Astrocyte of the cerebellum (primary cell): Measurements from ENCODE around the gene SLC4A4.

Source experiments
- DNase-seq: peaks from one replicate; pipeline ENCODE4 v3.0.0-alpha.2; 2011; ENCODE audit warnings: low read depth
- H3K4me3 ChIP-seq: 2 replicates; pipeline ENCODE4 v1.5.1; 2011; ENCODE audit warnings: mild to moderate bottlenecking, low read depth, low read length, moderate library complexity
- CTCF ChIP-seq: IDR thresholded peaks from 2 replicates; pipeline ENCODE4 v1.5.1; 2012; ENCODE audit warnings: low read length, low read depth, moderate library complexity, mild to moderate bottlenecking; ENCODE audit errors: missing control alignments
- in situ Hi-C: cut with HindIII; loops from 2 replicates; pipeline ENCODE4 v1.10.0; 2017; ENCODE audit warnings: low sequenced_read_pairs

Gene SLC4A4

GRCh38 chr4:71461422-71461821 is 122.6 kb downstream of the SLC4A4 start:
- DNase-seq, result no peak
- no peak for TF ChIP-seq CTCF
- in situ Hi-C loops, result no loop called here
- H3K4me3 ChIP-seq, result no peak overlapping the region

GRCh38 chr4:71466775-71467174 is 128.0 kb downstream of the SLC4A4 start:
- DNase-seq, result no peak
- no peak for TF ChIP-seq CTCF
- in situ Hi-C loops, result no loop called here
- H3K4me3 ChIP-seq, result no peak overlapping the region

GRCh38 chr4:71468116-71468710 is 129.4 kb downstream of the SLC4A4 start:
- DNase-seq, result no peak
- in situ Hi-C loops, result no loop called here
- no peak for TF ChIP-seq CTCF
- H3K4me3 ChIP-seq, result no peak overlapping the region

- TF ChIP-seq CTCF, result no peak
- in situ Hi-C loops, result no loop called here
- no peak for DNase-seq
- H3K4me3 ChIP-seq, result no peak overlapping the region
Measured at GRCh38 chr4:71469541-71469940, 130.7 kb downstream of the SLC4A4 start.

GRCh38 chr4:71470524-71470923 is 131.7 kb downstream of the SLC4A4 start:
- in situ Hi-C loops, result no loop called here
- DNase-seq, result no peak
- H3K4me3 ChIP-seq, result no peak overlapping the region
- TF ChIP-seq CTCF, result no peak

GRCh38 chr4:71472946-71473345 is 134.1 kb downstream of the SLC4A4 start:
- DNase-seq, result peak; percentile 65
- TF ChIP-seq CTCF, result no peak
- H3K4me3 ChIP-seq, result no peak overlapping the region
- in situ Hi-C loops, result no loop called here

GRCh38 chr4:71473541-71474240 is 134.9 kb downstream of the SLC4A4 start:
- no peak overlapping the region for H3K4me3 ChIP-seq
- in situ Hi-C loops, result no loop called here
- no peak for DNase-seq
- no peak for TF ChIP-seq CTCF
